COLO668 (cell line): ENCODE results near the gene KRT82.
A peak's percentile ranks its signal among the peaks of the same experiment; 100 is the strongest.
"Not testable (repeated sequence)": the region's sequence is repeated elsewhere in the genome, so short reads cannot be mapped to it uniquely, and the experiment has no call there.

ENCODE experiments used
- DNase-seq: peaks from one replicate; lab custom pipeline; 2025; ENCODE audit not compliant: unreplicated experiment; lab: John Stamatoyannopoulos, UW

Gene KRT82

DNA sequence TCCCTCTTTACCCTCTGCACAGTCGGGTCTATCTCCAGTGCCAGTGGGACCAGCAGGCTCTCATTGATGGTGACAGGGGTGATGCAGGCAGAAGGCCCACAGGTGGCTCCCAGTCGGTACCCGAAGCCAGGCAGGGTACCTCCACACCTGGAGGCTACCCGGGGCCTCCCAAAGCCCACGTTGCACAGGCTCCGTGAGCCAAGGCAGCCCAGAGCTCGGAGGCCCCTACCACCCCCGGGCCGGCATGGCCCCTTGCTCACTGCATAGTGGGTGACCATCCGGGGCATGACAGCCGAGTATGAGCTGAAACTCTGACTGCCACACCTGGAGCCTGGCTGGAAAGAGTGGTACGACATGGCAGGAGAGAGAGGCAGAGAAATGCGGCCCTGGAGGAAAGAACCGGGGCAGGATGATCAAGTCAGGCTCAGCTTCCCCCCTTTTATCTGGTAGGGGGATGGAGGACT is at the start of gene KRT82:
TSS of gene KRT82 (minus strand) at position 414 of the 464 bp plus-strand sequence. CDS start at position 356, 58 bp downstream.
- no peak for DNase-seq

DNA sequence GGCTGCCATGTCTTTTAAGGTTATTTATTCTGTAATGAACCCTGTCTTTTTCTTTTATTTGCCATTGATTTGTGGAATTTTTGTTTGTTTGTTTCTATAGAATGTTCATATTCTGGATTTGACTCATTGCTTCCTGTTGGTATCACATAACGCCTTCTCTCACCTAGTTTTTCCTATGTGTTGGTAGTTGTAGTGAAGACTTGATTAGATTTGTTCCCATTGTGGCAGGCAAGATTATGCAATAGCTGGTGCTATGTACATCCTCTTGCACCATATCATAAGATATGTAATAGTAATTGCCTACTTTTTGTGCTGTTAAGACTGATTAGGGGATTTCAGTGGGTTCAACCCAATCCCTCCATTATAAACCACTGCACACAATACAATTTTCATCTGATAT is 49.7 kb upstream of the KRT82 start:
- no peak for DNase-seq

DNA sequence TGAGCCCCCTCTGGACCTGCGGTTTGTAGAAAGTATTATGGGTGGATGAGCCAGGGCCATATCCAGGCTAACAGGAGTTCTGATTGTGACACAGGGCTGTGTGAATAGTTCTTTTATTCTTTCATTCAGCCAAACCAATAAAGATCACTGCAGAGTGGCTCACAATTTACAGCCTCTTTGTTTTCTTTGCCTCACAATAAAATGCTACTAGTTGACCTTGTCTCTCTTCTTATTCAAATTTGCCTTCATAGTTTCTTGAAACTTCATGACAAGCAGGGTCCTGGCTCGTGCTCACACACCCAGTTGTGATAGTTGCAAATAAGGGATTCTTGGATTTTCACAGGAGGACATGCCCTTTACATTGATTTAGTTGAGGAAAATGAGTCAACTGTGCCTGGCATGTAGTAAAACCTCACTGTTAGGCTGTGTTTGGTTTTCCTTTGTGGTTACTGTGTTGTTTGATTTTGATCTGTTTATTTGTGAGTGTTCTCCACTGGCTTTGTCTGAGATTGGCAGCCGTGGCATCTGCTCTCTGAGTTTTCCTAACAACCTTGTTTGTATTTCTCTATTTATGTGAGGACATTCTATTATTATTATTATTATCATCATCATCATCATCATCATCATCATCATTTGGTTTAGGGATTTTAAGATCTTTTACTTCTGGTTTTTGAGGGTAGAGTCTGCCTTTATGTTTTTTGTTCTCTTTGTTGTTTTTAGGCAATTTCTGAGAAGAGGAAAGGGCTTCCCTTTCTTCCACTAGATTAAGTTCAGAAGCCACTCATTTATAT is 48.5 kb upstream of the KRT82 start:
- peak; percentile 35 for DNase-seq

DNA sequence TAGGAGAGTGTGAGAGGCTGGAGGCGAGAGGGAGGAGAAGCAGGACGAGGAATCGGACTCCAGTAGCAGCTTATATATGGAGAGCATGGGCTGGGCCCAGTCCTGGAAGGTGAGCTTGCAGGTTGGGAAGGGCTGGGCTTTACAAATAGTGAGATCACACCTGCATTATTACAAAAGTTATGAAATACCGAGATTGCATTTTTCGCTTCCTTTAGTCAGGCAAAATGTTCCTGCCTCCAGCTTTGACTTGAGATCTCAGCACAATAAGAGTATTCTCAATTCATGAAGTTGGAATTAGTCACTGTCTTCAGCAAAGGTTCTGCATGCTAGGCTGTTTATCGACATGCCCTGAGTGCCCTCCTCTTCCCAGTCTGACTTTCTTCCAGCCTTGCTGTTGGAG is 46.0 kb upstream of the KRT82 start, which contains the start of gene KRT6B:
TSS of gene KRT6B (minus strand) at position 46 of the 400 bp plus-strand sequence. CDS start 68 bp downstream, outside the sequence.
- no peak for DNase-seq

DNA sequence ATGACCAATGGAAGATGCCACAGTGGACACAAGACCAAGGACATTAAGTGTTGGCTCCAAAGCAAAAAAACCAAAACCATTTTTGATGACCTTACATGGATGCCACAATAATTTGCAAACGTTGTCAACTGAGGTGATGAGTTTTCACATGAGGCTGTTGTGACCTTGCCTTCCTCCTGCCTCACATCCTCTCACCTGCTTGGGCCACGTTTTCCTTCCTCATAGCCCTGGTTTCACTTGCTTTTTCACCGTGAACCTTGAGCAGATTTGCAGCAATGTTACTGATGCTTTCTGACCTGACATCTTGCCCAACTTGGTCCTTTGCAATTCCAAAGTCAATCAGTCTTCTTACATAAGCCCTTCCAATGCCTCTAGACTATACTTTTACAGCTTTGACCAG is 42.1 kb upstream of the KRT82 start:
- DNase-seq = no peak

DNA sequence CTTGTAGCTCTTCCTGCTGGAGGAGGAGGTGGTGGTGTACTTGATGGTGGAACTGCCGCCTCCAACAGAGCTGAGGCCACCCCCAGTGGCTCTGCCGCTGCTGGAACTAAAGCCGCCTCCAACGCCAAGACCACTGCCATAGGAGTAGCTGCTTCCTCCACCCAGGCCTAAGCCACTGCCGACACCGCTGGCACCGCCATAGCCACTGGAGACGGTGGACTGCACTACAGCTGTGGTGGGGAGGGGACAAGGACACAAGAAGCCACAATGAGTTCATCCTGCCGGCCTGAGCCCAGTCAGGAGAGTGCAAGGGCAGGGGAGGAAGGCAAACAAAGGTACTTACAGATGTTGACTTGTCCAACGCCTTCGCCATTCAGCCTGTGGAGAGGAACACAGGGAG is 41.1 kb upstream of the KRT82 start:
- not testable (repeated sequence) for DNase-seq

DNA sequence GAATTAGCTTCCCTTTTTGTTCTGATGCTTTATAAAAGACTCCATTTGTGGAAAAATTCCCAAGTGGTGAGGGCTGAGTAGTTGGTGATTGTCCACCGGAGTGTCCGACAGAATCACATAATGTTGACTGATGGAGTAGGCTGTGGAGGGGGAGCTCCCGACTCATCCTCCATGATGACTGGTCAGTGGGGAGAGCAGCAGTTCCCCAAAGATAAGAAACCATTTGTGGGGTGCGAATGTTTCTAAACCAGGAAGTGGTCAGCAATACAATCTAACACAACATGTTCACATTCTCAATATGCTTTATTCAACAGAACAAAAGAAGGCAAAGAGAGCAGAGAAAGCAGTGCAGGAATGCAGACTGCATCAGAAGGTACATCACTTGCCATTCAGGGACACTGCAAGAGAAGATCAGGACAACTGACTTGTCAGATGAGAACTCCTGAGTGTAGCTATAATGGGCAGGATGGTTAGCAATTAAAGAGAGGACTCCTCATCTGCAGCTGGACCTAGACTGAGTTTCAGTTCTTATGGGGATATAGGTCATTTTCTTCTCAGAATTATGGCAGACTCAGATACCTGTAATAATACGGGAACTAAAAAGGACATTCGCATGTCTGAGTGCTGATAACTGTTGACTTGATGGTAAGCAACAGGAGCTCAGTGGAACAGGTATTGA is 40.4 kb upstream of the KRT82 start:
- no peak for DNase-seq

DNA sequence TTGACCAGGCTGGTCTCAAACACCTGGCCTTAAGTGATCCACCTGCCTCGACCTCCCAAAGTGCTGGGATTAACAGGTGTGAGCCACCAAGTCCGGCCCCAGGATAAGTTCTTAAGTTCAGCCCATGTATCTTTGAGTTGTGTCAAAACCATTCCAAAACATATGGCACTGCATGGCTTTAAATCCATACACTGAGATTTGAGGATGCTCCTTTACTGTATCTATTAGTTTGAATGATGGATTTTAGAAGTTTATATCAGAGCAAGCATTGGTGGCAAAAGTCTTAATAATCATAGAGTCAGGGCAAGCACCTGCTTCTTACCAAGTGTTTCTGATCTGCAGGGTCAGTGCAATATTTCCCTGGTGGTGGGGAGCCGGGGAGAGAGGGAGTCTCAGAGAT is 39.7 kb upstream of the KRT82 start:
- DNase-seq = no peak

DNA sequence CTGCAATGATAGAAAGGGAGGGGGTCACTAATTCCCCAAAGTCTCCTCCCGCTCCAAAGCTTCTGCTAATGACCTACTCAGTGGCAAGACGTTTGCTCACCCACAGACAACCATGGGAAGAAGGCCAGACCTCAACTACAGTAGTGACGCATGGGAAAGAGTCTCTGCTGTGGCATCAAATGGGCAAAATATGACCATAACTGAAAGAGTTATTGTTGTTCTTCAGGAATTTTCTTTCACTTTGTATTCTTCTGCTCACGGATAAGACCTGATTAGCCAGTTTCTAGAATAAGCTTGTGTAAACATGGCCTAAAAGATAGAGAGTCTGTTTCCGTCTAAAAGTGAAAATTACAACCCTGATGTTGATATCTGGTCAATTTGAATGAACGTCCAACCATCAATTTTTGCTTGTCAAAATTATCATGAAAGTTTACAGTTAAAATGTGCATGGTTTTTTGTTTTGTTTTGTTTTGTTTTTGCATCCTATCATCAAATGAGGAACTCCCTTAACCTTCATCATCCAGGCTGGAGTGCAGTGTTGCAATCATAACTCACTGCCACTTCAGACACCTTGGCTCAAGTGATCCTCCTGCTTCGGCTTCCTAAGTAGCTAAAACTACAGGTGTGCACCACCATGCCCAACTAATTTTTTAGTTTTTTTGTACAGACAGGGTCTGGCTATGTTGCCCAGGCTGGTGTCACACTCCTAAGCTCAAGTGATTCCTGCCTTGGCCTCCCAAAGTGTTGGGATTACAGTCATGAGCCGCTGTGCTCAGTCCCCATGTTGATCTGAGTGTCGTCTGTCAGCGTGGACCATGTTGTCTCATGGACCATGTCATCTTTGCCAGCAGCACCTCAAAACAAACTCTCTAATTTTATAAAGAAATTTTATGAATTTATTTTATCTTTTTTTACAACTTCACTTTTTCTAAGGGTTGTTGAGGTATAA is 38.8 kb upstream of the KRT82 start:
- no peak for DNase-seq

DNA sequence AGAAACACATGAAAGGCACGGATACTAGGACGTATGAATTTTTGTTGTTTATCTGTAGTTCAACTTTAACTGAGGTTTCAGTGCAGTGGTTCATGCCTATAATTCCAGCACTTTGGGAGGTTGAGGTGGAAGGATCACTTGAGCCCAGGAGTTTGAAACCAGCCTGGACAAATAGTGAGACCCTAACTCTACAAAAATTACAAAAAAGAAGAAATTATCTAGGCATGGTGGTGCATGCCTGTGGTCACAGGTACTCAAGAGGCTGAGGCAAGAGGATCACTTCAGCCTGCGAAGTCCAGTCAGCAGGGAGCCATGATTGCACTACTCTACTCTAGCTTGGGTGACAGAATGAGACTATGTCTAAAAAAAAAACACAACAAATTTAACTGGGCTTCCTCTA is 37.8 kb upstream of the KRT82 start:
- no peak for DNase-seq

DNA sequence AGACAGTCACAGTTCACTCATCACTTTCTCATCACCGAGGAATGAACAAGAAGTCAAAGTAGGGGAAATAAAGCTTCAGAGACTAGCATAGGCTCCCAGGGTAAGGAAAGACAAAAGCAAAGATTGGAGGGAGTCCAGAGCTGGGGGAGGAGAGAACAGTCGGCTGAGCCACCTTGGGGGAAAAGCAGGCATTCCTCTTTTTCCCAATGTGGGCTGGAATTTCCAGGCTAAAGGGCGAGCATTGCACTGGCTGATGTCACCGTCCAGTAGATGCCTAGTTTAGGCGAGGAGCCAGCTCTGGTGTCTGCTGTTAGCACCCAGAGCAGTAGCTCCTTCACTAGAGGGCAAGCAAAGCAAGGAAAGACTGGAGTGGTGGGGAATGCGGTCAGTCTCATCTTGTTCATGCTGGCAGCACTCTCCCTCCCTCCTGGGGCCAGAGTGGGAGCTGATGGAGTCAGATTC is 36.5 kb upstream of the KRT82 start:
- no peak for DNase-seq

DNA sequence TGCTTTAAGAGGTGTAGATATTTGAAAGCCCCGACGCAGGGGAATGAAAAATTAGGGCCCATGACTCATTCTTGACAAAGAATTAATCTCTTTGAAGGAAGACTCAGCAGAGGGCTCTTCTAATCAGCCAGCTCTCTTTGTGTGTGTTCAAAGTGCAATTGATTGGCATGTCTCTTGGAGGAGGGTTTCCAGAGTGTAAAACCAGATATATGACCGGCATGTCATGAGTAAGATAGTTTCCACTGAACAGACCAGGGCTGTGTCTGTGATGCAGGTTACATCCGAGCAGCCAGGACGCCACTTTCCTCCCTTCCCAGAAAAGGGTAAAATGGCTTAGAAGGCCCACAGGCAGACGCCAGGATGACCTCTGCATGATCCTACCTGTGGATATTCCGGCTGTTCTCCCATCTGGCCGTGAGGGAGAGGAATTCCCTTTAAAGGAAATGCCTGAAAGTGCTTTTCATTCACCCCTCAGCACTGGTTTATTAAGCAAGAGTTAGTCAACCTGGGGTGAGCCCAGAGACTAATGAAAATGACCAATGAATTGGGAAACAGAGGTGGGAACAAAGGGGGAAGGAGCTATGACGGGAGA is 35.3 kb upstream of the KRT82 start:
- DNase-seq = no peak

DNA sequence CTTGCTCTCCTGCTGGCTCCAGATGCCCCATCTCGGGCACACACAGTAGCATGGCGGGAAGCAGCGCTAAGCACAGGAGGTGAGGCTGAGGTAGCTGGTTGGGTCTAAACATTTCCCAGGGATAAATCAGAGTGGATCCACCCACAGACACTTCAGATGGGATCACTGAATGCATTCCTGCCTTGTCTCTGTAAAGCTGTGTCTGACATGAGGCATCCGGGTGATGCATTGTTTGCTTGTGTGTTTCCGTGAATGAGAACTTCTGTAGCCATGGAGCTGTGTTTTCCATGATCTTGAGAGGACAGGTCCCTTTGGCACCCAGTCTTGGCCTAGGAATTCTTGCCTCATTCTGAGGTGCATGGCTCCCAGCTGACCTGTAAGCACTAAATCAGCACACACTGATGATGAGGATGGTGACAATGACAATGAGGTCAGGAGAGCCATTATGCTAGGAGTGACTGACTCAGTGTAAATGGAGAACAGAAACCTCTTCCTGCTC is 34.7 kb upstream of the KRT82 start:
- DNase-seq = peak; percentile 7

DNA sequence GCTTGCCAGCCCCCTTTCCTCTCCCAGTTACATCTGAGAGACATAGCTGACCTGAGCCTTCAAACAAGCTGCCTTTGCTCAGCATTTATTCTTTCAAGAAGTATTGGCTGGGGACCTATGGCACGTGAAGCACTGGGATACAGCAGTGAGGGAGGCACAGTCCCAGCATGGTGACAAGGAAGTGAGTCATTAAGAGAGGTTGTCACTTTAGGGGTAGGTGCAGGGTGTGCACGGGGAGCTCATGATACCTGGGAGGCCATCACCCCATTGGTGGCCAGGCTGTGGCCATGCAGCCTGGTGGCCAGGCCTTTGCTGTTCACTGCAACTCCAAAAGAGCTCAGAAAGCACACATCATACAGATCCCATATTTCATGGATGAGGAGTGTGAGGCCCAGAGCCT is 33.7 kb upstream of the KRT82 start:
- no peak for DNase-seq

DNA sequence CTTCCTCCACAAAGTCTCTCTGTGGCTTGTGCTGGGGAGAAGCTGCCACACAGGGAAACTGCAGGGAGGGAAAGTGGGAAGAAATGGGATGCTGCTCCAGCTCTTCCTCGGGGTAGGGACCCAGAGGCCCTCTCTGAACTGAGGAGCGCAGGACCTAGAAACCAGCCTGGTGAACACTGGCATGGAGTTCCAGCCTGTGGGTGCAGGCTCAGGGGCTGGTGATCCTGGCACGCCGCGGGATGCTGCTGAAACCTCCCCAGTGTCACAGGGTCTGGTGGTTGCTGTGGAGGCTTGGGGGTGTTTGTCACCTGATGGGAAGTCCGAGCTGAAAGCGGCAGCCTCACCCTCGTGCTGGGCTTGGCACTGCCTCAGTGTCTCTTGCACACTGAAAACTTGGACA is 33.3 kb upstream of the KRT82 start:
- no peak for DNase-seq

DNA sequence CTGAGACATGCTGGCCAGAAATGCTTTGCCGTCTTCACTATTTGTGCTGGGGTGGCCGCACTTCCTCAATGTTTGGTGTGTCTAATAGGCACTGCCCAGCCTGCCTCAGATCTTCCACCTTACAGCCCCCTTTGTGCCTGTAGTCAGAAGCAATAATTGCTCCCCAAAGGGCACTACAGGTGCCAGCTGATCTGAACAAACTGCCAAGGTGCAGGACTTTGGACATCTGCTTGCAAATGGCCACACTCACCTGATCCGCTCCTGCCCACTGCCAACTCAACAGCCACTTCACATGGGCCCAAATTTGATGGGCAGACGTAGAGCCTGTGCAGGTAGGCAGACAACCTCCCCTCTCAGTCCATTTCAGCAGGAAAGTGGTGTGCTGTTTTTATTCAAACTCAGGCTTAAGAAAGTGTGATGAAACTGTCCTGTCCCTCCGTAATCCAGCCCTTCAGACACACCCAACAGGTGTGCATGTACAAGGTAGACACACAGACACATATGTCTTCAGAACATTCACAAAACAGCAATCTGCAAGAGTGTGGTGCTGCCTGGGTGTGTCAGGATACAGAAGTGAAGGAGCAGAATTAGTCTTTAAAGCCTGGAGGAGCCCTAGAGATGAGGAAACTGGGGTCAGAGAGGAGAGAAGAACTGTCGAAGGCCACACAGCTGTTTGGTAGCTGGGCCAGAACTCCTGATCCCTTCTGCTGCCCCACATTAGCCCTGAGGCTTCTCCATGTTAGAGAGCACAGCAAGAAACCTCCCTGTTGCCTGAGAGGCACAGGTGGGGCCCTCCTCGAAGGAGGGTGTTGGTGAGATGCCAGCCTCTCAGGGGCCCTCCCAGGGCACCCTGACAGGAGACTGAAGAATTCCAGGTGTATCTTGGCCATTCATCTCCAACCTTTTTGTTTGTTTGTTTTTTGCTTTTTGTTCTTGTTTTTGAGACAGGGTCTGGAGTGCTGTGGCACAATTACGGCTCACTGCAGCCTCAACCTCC is 32.5 kb upstream of the KRT82 start:
- DNase-seq = no peak

DNA sequence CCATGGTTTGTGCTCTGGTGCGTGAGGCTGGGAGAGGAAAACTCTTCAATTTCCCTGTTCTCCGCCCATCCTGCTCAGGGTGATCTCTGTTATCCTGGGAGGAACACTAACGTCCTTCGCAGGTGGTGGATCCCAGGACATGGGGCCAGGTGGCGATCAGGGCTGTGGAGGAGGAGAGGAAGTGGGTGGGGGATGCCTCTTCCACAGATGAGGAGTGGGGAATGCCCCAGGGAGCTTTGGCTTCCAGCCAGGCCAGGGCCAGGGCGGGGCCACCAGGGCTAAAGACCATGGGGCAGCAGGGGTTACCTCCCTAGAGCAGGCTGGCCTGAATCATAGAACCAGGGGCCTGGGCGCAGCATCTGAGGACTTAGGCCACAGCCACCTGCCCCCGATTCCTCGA is 31.4 kb upstream of the KRT82 start:
- DNase-seq = peak; percentile 59

DNA sequence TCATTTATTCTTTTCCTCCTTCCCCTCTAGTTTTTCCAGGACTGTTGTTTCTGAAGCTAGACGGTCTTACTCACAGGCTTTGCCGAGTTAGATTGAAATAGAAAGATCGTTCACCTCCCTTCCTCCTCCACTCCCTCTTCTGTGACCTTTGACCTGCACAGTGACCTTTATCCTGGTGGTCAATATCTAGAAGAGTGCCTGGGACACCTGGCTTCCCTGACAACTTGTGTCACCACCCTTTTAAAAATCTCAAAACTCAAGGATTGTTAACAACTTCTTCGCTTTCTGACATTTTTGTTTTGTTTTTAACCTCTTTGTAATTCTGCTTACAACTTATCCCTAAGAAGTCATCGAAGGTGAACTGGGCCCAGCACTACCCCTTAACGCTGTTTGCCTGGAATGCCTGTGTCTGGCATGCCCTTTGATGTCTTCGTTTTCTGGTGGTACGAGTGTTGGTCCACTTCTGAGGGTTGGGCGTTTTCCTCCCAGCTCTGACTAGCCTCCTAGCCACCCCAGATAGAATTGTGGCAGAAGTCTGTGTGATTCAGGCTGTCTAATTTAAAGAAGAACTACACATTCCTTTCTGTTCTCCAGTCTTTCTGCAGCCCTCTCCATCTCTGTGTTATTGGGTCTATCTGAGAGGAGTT is 30.8 kb upstream of the KRT82 start:
- no peak for DNase-seq
